Natural killer cell (primary cell): ENCODE measurements around the gene RNF130. TPM values are rescaled to one million over a fixed set of nuclear protein-coding genes. Genes with fewer than 3 reads are reported as not detected.
"Not testable (repeated sequence)": the region's sequence is repeated elsewhere in the genome, so short reads cannot be mapped to it uniquely, and the experiment has no call there.

Source experiments
- ATAC-seq, 3 donors: fragments of 150-1000 bp in 2 of 3; fragments of 200-7000 bp in 1 of 3; cut with Tn5 transposase; 1 replicate in 1 of 3; 2 replicates in 2 of 3; pipeline ENCODE4 v1.10.0; 2021; ENCODE audit warnings: mild to moderate bottlenecking in 2 of 3, moderate library complexity in 2 of 3
- DNase-seq, 2 donors: peaks; one replicate each; pipeline versions ENCODE4 v3.0.0 to v3.0.0-alpha.2; 2013 to 2021; ENCODE audit warnings: mixed read lengths in 1 of 2
- H3K27ac ChIP-seq: one replicate; pipeline ENCODE4 v1.5.1; 2013; ENCODE audit warnings: mild to moderate bottlenecking, low read length
- H3K27me3 ChIP-seq: one replicate; pipeline ENCODE4 v1.6.1; 2013; ENCODE audit warnings: low read length; ENCODE audit not compliant: control insufficient read depth, insufficient read depth
- H3K36me3 ChIP-seq: one replicate; pipeline ENCODE4 v1.6.1; 2013; ENCODE audit warnings: low read length; ENCODE audit not compliant: control insufficient read depth, insufficient read depth
- H3K4me1 ChIP-seq: one replicate; pipeline ENCODE4 v1.6.1; 2013; ENCODE audit warnings: low read length; ENCODE audit not compliant: control insufficient read depth, insufficient read depth
- H3K4me3 ChIP-seq: one replicate; pipeline ENCODE4 v1.5.1; 2013; ENCODE audit warnings: low read length
- H3K9me3 ChIP-seq: one replicate; pipeline ENCODE4 v1.6.1; 2013; ENCODE audit warnings: low read length; ENCODE audit not compliant: control insufficient read depth, insufficient read depth
- H3K27ac Mint-ChIP-seq, 2 donors: one replicate each; pipeline ENCODE4 v1.8.0; 2022; ENCODE audit warnings: mild to moderate bottlenecking in 2 of 2, mixed read lengths in 2 of 2, moderate library complexity in 1 of 2
- H3K27me3 Mint-ChIP-seq, 2 donors: one replicate each; pipeline ENCODE4 v1.8.0; 2022; ENCODE audit warnings: low read depth in 2 of 2, mixed read lengths in 2 of 2
- H3K36me3 Mint-ChIP-seq: one replicate; pipeline ENCODE4 v1.8.0; 2022; ENCODE audit warnings: mixed read lengths
- H3K4me1 Mint-ChIP-seq, 2 donors: one replicate each; pipeline ENCODE4 v1.8.0; 2022; ENCODE audit warnings: mixed read lengths in 2 of 2
- H3K4me3 Mint-ChIP-seq: one replicate; pipeline ENCODE4 v1.8.0; 2022; ENCODE audit warnings: mild to moderate bottlenecking, moderate library complexity, mixed read lengths
- H3K9me3 Mint-ChIP-seq, 2 donors: one replicate each; pipeline ENCODE4 v1.8.0; 2022; ENCODE audit warnings: mixed read lengths in 2 of 2
- WGBS: methylation state at CpG from one replicate; pipeline ENCODE4 v1.1.7; 2013; ENCODE audit warnings: missing lambda C conversion rate; ENCODE audit not compliant: insufficient coverage; 5-methylcytosine and 5-hydroxymethylcytosine counted together
- intact Hi-C: fragments of 100-400 bp; cut with micrococcal nuclease; formaldehyde crosslinking; loops from one replicate; pipeline ENCODE4 v1.14.2; 2022
- total RNA-seq, 4 donors: library from RNA; stranded (reverse); fragments of 120-200 nt in 1 of 4; gene quantifications; one replicate each; pipeline versions ENCODE4 v1.2.3 to v1.2.4, GENCODE V29; 2013 to 2022
- TF ChIP-seq, protein P1 (sequence below): fragments of 200-600 bp; IDR thresholded peaks from one replicate; pipeline ENCODE4 v1.8.0; 2022; ENCODE audit warnings: antibody characterized with exemption

RNF130 gene
- total RNA-seq, 3 donors from 2014 or later (not counting 1 experiment from before 2014, with no cell fraction given) = 24.4 to 35.0 (median 25.5) TPM

DNA sequence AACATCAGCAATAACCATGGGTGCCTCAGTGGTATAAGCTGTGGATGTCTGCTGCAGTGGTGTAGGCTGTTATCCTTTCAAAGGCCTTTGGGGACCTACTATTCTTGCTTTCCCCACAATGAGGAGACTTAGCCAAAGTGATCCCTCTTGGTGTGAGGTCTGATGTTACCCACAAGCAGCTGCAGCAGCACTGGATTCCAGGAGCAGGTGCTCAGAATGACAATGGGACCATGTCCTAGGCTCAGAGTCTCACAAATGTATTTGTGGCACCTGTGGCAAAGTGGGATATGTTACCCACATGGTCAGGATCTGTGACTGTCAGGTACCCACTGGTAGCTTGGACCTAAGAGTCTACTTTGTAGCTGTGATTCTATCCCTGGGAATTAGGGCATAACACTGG, 70.4 kb downstream of the RNF130 start:
- H3K9me3 ChIP-seq = no peaks in the 10 kb centered on the region
- TF ChIP-seq, protein P1, sequence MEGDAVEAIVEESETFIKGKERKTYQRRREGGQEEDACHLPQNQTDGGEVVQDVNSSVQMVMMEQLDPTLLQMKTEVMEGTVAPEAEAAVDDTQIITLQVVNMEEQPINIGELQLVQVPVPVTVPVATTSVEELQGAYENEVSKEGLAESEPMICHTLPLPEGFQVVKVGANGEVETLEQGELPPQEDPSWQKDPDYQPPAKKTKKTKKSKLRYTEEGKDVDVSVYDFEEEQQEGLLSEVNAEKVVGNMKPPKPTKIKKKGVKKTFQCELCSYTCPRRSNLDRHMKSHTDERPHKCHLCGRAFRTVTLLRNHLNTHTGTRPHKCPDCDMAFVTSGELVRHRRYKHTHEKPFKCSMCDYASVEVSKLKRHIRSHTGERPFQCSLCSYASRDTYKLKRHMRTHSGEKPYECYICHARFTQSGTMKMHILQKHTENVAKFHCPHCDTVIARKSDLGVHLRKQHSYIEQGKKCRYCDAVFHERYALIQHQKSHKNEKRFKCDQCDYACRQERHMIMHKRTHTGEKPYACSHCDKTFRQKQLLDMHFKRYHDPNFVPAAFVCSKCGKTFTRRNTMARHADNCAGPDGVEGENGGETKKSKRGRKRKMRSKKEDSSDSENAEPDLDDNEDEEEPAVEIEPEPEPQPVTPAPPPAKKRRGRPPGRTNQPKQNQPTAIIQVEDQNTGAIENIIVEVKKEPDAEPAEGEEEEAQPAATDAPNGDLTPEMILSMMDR = no peak
- Mint-ChIP-seq H3K36me3 (no peaks in the 10 kb centered on the region), H3K27ac (no peak overlapping the region), H3K4me1 (peaks cover 36 to 41% of the 10 kb centered on the region in 2 donors), H3K4me3 (no peak overlapping the region), H3K27me3 (no peaks in the 10 kb centered on the region), H3K9me3 (no peaks in the 10 kb centered on the region)
- peaks cover 13% of the 10 kb centered on the region for H3K4me1 ChIP-seq
- H3K36me3 ChIP-seq = no peaks in the 10 kb centered on the region
- intact Hi-C loops = no loop called here
- no peaks in the 10 kb centered on the region for H3K27me3 ChIP-seq
- H3K27ac ChIP-seq = no peak overlapping the region
- no peak for ATAC-seq
- DNase-seq = no peak
- no peak overlapping the region for H3K4me3 ChIP-seq

GRCh38 chr5:179998485-179998884, 73.1 kb downstream of the RNF130 start:
- Mint-ChIP-seq H3K36me3 (no peaks in the 10 kb centered on the region), H3K9me3 (no peaks in the 10 kb centered on the region), H3K4me3 (no peak overlapping the region), H3K4me1 (peaks cover 21 to 36% of the 10 kb centered on the region in 2 donors), H3K27me3 (no peaks in the 10 kb centered on the region), H3K27ac (peak overlapping the region in 1 of 2 donors; percentile 59)
- intact Hi-C loops = no loop called here
- ATAC-seq (peak; percentile 44 to 74 (median 50)), DNase-seq (no peak)
- H3K4me3 ChIP-seq = no peak overlapping the region
- H3K27ac ChIP-seq = no peak overlapping the region
- H3K36me3 ChIP-seq = no peaks in the 10 kb centered on the region
- WGBS = 92% methylated on average over 1 of the region's 1 CpG
- H3K9me3 ChIP-seq = no peaks in the 10 kb centered on the region
- no peaks in the 10 kb centered on the region for H3K27me3 ChIP-seq
- TF ChIP-seq, protein P1 = no peak
- H3K4me1 ChIP-seq = peaks cover 13% of the 10 kb centered on the region

GRCh38 chr5:179994583-179995323, 76.8 kb downstream of the RNF130 start:
- no peaks in the 10 kb centered on the region for H3K27me3 Mint-ChIP-seq
- Histone ChIP-seq H3K4me3 (no peak overlapping the region), H3K4me1 (peaks cover 8% of the 10 kb centered on the region), H3K36me3 (no peaks in the 10 kb centered on the region), H3K9me3 (no peaks in the 10 kb centered on the region), H3K27me3 (no peaks in the 10 kb centered on the region), H3K27ac (no peak overlapping the region)
- peaks cover 8 to 9% of the 10 kb centered on the region in 2 donors for H3K4me1 Mint-ChIP-seq
- no peaks in the 10 kb centered on the region for H3K9me3 Mint-ChIP-seq
- intact Hi-C loops = no loop called here
- ATAC-seq (no peak), DNase-seq (no peak)
- 94% methylated on average over 3 of the region's 3 CpGs for WGBS
- no peak overlapping the region for H3K4me3 Mint-ChIP-seq
- H3K27ac Mint-ChIP-seq = no peak overlapping the region
- no peaks in the 10 kb centered on the region for H3K36me3 Mint-ChIP-seq
- TF ChIP-seq, protein P1 = no peak

DNA sequence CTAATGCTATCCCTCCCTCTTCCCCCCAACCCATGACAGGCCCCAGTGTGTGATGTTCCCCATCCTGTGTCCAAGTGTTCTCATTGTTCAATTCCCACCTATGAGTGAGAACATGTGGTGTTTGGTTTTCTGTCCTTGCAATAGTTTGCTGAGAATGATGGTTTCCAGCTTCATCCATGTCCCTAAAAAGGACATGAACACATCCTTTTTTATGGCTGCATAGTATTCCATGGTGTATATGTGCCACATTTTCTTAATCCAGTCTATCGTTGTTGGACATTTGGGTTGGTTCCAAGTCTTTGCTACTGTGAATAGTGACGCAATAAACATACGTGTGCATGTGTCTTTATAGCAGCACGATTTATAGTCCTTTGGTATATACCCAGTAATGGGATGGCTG, 78.7 kb downstream of the RNF130 start:
- DNase-seq, H3K27me3 ChIP-seq, H3K4me3 Mint-ChIP-seq, H3K9me3 Mint-ChIP-seq, ATAC-seq, H3K4me3 ChIP-seq, intact Hi-C loops, H3K4me1 ChIP-seq, H3K27ac Mint-ChIP-seq, H3K9me3 ChIP-seq, H3K4me1 Mint-ChIP-seq, H3K36me3 ChIP-seq, H3K27me3 Mint-ChIP-seq, H3K36me3 Mint-ChIP-seq, H3K27ac ChIP-seq: not testable (repeated sequence)
- 94% methylated on average over 3 of the region's 4 CpGs for WGBS
